ENCODE results near the gene TMEM132C. TPM values are rescaled to one million over a fixed set of nuclear protein-coding genes. Genes with fewer than 3 reads are reported as not detected.

TMEM132C gene
- total and polyA plus RNA-seq, 2 experiments from 2014 or later: not detected

GRCh38 chr12:128652136-128652751 is 385.3 kb downstream of the TMEM132C start:
- Mint-ChIP-seq H3K27me3 (ENCODE audit: insufficient read depth, low read depth, poor library complexity) (peaks cover 10% of the 10 kb centered on the region), H3K4me1 (no peaks in the 10 kb centered on the region), H3K4me3 (no peak overlapping the region), H3K27ac (no peak overlapping the region), H3K36me3 (ENCODE audit: low read depth) (peaks cover 47% of the 10 kb centered on the region), H3K9me3 (peaks cover 100% of the 10 kb centered on the region)
- Histone ChIP-seq H3K27me3 (ENCODE audit: insufficient read depth) (no peaks in the 10 kb centered on the region), H3K4me2 (no peak overlapping the region), H3K79me2 (replicated peaks; ENCODE audit: insufficient read depth) (no peaks in the 10 kb centered on the region), H3K9me2 (ENCODE audit: insufficient read depth) (no peaks in the 10 kb centered on the region), H3K36me3 (ENCODE audit: insufficient read depth) (no peaks in the 10 kb centered on the region), H2AFZ (no peak overlapping the region), H3K4me3 (no peak overlapping the region), H4K20me1 (replicated peaks; ENCODE audit: insufficient read depth) (no peaks in the 10 kb centered on the region), H3K4me1 (ENCODE audit: insufficient read depth) (no peaks in the 10 kb centered on the region), H3K27ac (ENCODE audit: low read depth) (no peak overlapping the region), H3F3A (replicated peaks; ENCODE audit: low read depth) (no peaks in the 10 kb centered on the region)
- no peak for TF ChIP-seq ZNF331 (CRISPR knock-in tag; IDR thresholded peaks at IDR 0.05; ENCODE audit: low read depth)
- TF ChIP-seq, protein P1, sequence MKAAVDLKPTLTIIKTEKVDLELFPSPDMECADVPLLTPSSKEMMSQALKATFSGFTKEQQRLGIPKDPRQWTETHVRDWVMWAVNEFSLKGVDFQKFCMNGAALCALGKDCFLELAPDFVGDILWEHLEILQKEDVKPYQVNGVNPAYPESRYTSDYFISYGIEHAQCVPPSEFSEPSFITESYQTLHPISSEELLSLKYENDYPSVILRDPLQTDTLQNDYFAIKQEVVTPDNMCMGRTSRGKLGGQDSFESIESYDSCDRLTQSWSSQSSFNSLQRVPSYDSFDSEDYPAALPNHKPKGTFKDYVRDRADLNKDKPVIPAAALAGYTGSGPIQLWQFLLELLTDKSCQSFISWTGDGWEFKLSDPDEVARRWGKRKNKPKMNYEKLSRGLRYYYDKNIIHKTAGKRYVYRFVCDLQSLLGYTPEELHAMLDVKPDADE (IDR thresholded peaks at IDR 0.05): no peak
- TF ChIP-seq JUNB (IDR thresholded peaks at IDR 0.05; ENCODE audit: unreplicated experiment): no peak
- no peak for TF ChIP-seq STAT1 (IDR thresholded peaks at IDR 0.05; ENCODE audit: unreplicated experiment)
- TF ChIP-seq ZNF462 (CRISPR knock-in tag; IDR thresholded peaks at IDR 0.05): no peak
- no peak for TF ChIP-seq ZNF114 (CRISPR knock-in tag; IDR thresholded peaks at IDR 0.05)
- no peak for TF ChIP-seq EZH2phosphoT487 (IDR thresholded peaks at IDR 0.05; ENCODE audit: unreplicated experiment)
- TF ChIP-seq REST (IDR thresholded peaks at IDR 0.05; ENCODE audit: unreplicated experiment): no peak
- TF ChIP-seq, protein P2, sequence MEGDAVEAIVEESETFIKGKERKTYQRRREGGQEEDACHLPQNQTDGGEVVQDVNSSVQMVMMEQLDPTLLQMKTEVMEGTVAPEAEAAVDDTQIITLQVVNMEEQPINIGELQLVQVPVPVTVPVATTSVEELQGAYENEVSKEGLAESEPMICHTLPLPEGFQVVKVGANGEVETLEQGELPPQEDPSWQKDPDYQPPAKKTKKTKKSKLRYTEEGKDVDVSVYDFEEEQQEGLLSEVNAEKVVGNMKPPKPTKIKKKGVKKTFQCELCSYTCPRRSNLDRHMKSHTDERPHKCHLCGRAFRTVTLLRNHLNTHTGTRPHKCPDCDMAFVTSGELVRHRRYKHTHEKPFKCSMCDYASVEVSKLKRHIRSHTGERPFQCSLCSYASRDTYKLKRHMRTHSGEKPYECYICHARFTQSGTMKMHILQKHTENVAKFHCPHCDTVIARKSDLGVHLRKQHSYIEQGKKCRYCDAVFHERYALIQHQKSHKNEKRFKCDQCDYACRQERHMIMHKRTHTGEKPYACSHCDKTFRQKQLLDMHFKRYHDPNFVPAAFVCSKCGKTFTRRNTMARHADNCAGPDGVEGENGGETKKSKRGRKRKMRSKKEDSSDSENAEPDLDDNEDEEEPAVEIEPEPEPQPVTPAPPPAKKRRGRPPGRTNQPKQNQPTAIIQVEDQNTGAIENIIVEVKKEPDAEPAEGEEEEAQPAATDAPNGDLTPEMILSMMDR (conservative IDR thresholded peaks at IDR 0.05; ENCODE audit: low read depth in 2 of 2): no peak
- no peak for TF ChIP-seq NANOG (IDR thresholded peaks at IDR 0.05; ENCODE audit: borderline replicate concordance)
- TF ChIP-seq EZH2 (IDR thresholded peaks at IDR 0.05; ENCODE audit: low read depth, unreplicated experiment): no peak
- no peak for TF ChIP-seq POLR2AphosphoS5 (IDR thresholded peaks at IDR 0.05; ENCODE audit: low read depth)
- no peak for TF ChIP-seq CREB1 (CRISPR knock-in tag; IDR thresholded peaks at IDR 0.05; ENCODE audit: low read depth)
- DNase-seq (ENCODE audit: low spot score): no peak
- ATAC-seq: no peak

Data from GM23338 (cell line).